Stimulated activated CD8-positive, alpha-beta memory T cell treated with anti-CD3 and anti-CD28 coated beads, Interleukin-4, amount 100 ng/mL, for 48 hours (primary cell): Measurements from ENCODE around the gene LRRC49.
"Not testable (repeated sequence)": the region's sequence is repeated elsewhere in the genome, so short reads cannot be mapped to it uniquely, and the experiment has no call there.

Experiments
- DNase-seq: peaks from one replicate; pipeline ENCODE4 v3.0.0-alpha.2; 2020

Gene LRRC49

GRCh38 chr15:70892002-70892911, at the start of gene LRRC49, which contains the start of gene THAP10:
Gene LRRC49, plus strand, starts transcription at chr15:70892826. Its CDS starts 69 bp downstream, at chr15:70892895.
Gene THAP10, minus strand, starts transcription at chr15:70892433. Its CDS starts 161 bp downstream, at chr15:70892272.
- DNase-seq, result peak; percentile 68

- no peak for DNase-seq
These were observed 46.8 kb upstream of the LRRC49 start for GRCh38 chr15:70845602-70846360.

DNA sequence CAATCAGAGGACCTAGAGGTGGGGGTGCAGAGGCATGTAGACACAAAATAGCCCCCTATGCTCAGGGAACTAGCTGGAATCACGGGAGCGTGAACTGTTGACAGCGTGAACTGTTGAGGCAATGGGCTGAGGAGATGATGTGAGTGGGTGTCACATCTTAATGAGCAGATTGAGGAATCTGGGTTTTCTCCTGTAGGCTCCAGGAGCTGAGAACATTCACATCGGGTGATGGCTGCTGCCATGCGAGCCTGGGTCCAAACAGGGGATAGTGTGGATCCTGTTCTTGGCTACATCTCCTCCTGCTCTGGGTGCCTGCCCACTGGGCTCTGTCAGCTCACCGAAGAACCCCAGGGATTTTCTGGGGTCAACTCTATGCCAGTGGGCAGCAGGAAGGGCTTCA, 40.7 kb upstream of the LRRC49 start:
- DNase-seq, result no peak

DNA sequence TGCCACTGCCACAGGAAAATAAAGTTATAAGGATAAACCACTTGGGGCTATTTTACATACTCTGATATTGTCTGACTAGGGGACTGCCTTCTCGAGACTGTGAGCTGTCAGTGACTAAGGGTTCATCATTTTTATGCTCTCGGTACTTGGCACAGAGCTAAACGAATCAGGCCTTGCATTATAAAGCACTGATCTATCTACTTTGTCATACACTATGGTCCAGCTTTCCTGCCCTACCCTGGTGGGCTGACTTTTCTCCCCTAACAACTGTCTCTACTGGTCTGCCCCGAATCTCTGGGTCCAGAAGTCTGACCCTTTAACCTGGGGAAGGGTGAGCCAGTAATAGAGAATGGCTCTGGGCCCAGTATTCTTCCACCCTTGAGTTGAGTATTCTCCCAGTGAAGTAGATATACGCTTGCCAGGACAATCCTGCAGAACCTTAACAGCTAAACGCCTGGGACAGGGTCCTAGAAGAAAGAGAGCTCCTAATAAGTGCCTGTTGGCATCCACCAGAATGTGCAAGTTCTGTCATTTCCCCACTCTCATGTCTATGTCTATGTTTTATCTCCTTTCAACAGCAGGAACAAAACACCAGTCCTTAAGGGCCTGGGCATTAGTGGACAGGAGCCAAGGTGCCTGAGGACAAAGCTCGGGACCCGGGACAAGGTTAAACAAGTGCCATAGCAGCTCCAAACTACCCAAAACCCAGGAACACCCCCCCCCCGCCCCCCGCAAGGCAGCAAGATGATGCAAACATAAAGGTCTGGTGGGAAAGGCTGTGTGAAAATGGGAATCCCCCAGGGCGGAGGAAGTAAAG, 39.9 kb upstream of the LRRC49 start:
- DNase-seq, result no peak

GRCh38 chr15:70853318-70853972, 39.2 kb upstream of the LRRC49 start:
- DNase-seq, result peak; percentile 29

DNA sequence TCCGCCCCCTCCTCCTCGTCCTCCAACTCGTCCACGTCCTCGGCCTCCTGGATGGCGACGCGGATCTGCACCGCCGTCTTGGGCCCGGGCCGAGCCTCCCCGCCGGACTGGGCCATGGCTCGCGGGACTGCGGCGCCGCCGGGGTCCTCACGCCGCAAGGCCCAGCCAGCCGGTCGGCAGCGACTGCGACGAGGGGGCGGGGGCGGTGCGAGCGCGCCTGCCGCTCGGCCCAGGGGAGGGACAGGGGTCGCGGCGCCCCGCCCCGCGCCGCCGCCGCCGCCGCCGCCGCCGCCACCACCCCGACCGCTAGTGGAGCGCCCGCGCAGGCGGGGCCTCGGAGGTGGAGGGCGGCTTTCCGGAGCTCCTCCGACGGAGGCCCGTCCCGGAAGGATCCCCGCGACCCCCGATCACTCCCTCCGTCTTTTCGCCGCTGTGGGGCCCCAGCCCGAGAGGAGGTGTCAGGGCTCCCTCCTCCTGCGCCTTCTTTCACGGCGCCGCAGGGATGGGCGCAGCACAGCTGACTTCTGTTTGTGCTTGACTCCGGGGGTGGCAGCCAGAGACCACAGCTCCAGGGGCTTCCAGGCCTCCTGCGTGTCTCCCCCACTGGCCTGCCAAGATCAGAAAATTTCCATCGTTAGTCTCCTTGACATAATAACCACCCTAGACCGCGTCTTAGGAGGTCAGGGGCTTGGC, 38.5 kb upstream of the LRRC49 start, which contains the start of gene LARP6:
TSS of gene LARP6 (minus strand) at position 185 of the 693 bp plus-strand sequence. CDS start at position 116, 69 bp downstream.
- peak; percentile 41 for DNase-seq

GRCh38 chr15:70854666-70854976, 38.0 kb upstream of the LRRC49 start:
- no peak for DNase-seq

- no peak for DNase-seq
These were observed 36.9 kb upstream of the LRRC49 start for GRCh38 chr15:70855764-70856163.

DNA sequence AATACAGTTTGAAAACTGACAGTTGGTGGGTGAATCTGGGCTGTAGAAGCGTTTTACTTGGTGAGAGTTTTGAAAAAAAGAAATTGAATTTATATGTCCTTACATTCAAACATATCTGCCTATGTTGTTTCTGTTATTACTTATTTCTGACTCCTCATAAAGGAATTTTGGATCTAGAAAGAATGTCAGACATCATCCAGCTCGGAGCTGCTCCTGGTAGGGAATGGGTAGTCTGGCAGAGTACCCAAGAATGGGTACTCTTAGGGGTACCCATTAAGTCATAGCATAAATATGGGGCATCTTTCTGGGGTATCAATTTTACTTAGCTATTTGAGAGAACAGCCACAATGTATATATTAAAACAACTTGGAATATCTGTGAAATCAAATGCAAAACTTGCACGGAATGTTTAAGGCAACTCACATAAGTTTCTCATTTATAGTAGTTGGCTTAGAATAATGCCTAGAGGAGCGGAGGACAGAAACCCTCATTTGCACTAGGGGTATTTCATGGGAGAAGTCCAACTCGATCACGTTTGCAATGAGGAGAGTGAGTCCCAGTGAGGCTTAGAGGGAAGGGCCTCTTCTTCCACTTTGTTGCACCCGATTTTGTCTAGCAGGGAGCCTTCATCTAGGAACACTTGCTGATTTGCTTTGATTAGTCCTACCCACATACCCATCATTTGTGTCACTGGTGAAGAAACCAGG, 36.3 kb upstream of the LRRC49 start:
- no peak for DNase-seq

- DNase-seq, result no peak
These were observed 35.6 kb upstream of the LRRC49 start for GRCh38 chr15:70856884-70857561.

GRCh38 chr15:70857562-70858285, 34.9 kb upstream of the LRRC49 start:
- no peak for DNase-seq

DNA sequence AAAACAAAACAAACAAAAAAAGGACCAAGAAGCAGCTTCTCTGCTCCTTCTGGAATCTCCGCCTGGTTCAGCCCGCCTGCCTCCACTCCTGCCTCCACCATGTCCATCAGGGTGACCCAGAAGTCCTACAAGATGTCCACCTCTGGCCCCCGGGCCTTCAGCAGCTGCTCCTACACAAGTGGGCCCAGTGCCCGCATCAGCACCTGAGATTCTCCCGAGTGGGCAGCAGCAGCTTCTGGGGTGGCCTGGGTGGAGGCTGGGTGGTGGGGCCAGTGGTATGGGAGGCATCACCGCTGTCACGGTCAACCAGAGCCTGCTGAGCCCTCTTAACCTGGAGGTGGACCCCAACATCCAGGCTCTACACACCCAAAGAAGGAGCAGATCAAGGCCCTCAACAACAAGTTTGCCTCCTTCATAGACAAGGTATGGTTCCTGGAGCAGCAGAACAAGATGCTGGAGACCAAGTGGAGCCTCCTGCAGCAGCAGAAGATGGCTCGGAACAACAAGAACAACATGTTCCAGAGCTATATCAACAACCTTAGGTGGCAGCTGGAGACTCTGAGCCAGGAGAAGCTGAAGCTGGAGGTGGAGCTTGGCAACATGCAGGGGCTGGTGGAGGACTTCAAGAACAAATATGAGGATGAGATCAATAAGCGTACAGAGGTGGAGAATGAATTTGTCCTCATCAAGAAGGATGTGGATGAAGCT, 33.9 kb upstream of the LRRC49 start:
- DNase-seq, result not testable (repeated sequence)

DNA sequence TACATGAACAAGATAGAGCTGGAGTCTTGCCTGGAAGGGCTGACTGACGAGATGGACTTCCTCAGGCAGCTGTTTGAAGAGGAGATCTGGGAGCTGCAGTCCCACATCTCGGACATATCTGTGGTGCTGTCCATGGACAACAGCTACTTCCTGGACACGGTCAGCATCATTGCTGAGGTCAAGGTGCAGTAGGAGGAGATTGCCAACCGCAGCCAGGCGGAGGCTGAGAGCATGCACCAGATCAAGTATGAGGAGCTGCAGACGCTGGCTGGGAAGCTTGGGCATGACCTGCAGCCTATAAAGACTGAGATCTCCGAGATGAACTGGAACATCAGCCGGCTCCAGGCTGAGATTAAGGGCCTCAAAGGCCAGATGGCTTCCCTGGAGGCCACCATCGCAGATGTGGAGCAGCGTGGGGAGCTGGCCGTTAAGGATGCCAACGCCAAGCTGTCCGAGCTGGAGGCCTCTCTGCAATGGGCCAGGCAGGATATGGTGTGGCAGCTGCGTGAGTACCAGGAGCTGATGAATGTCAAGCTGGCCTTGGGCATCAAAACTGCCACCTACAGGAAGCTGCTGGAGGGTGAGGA, 33.2 kb upstream of the LRRC49 start:
- DNase-seq, result no peak

- DNase-seq, result no peak
These were observed 32.6 kb upstream of the LRRC49 start for GRCh38 chr15:70859998-70860397.

- DNase-seq, result no peak
These were observed 29.0 kb upstream of the LRRC49 start for GRCh38 chr15:70863450-70864218.

DNA sequence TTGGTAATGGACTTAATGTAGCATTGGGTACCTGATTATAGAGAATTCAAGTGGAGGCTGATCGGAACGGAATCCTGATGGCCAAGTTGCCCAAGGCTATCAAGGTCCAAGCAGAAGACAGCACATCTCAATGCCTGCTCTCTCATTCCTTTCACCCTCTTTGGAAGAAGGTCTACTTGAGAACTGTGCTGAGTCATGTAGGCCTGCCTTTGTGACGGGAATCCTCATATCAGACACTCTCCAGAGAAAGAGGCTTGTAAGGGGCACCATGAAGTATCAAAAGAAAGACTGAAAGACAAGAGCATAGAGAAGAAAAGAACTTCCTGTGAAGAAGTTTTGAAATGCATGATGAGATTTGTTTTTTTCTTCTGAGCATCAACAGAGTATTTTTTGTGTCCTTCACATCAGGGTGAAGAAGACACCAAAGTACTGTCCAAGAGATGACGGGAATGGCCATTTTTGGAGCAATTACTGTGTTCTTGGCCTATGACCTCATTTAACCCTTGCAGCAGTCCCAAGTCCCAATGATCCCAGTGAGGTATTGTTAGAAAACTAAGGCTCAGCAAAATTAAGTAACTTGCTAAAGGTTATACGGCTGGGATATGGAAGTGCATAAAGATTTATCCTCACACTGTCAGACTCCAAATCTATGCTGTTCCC, 25.5 kb upstream of the LRRC49 start:
- no peak for DNase-seq

DNA sequence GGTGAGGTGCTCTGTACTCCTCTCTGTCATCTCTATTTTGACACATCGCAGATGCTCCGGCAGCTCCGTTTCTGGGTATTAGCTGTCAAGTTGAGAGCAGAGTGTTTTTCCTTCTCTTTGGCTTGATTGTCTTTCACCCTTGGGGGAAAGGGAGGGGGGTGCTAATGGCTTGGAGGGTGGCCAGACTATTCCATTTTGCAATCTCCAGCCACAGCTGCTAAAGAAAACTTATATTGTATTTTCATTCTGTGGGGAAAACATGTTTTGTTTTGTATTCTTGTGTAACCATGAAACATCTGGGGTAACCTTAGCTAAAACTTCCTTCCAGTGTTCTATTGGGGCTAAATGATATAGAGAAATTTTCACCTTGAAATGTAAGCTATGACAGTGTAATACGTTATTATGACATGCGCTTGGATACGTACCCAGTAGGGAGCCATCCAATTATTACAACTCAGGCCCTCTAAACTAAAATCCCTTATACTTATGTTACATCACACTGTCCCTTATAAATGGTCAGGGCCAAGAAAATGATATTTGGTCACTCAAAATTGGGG, 24.6 kb upstream of the LRRC49 start:
- DNase-seq, result no peak
